A549 (cell line): Measurements from ENCODE around the gene DENND6B.

Experiments used
- CEBPB ChIP-seq, 2 experiments: fragments of >200 bp in 1 of 2; sonication (Bioruptor Twin) in 1 of 2; formaldehyde crosslinking in 1 of 2; IDR thresholded peaks; 2 replicates each; pipeline ENCODE4 v1.6.1; 2012 to 2016
- CTCF ChIP-seq: fragments of >200 bp; sonication (Bioruptor Twin); formaldehyde crosslinking; IDR thresholded peaks from 3 replicates; pipeline ENCODE4 v1.5.1; 2016
- EP300 ChIP-seq, 2 experiments: fragments of >200 bp; sonication (Bioruptor Twin); formaldehyde crosslinking; IDR thresholded peaks; 2 replicates in 1 of 2; 3 replicates in 1 of 2; pipeline ENCODE4 v1.6.1; 2016 to 2017
- ESRRA ChIP-seq: fragments of 150-350 bp; IDR thresholded peaks from 2 replicates; pipeline ENCODE4 v1.6.1; 2014; ENCODE audit warnings: mild to moderate bottlenecking, low read length, borderline replicate concordance
- HDAC2 ChIP-seq: fragments of 200-600 bp; sonication (generic); IDR thresholded peaks from 2 replicates; pipeline ENCODE4 v1.6.1; 2016
- HMGXB4 ChIP-seq: fragments of 250-450 bp; sonication (Bioruptor Pico); IDR thresholded peaks from 2 replicates; pipeline ENCODE4 v1.5.0; 2021; ENCODE audit warnings: mild to moderate bottlenecking, moderate library complexity, borderline replicate concordance
- HOXB13 ChIP-seq: fragments of 250-450 bp; sonication (Bioruptor Pico); IDR thresholded peaks from 2 replicates; pipeline ENCODE4 v1.5.0; 2020; ENCODE audit warnings: low read depth, mild to moderate bottlenecking, moderate library complexity
- JUN ChIP-seq, 2 experiments: fragments of >200 bp; sonication (Bioruptor Twin); formaldehyde crosslinking; IDR thresholded peaks; 2 replicates in 1 of 2; 3 replicates in 1 of 2; pipeline ENCODE4 v1.6.1; 2016 to 2017
- JUNB ChIP-seq: fragments of >200 bp; sonication (Bioruptor Twin); formaldehyde crosslinking; IDR thresholded peaks from 2 replicates; pipeline ENCODE4 v1.6.1; 2016
- MAFK ChIP-seq: fragments of 450-650 bp; IDR thresholded peaks from 2 replicates; pipeline ENCODE4 v1.6.1; 2014; ENCODE audit not compliant: partially characterized antibody
- POLR2A ChIP-seq: IDR thresholded peaks from 2 replicates; pipeline ENCODE4 v1.6.1; 2012; ENCODE audit warnings: mild to moderate bottlenecking, low read length
- RCOR1 ChIP-seq: fragments of 150-350 bp; IDR thresholded peaks from 2 replicates; pipeline ENCODE4 v1.6.1; 2014; ENCODE audit warnings: antibody characterized with exemption, low read length, low read depth
- REST ChIP-seq: fragments of 200-600 bp; sonication (generic); IDR thresholded peaks from 2 replicates; pipeline ENCODE4 v1.6.1; 2016; ENCODE audit warnings: antibody characterized with exemption, mild to moderate bottlenecking, moderate library complexity
- ZFP36 ChIP-seq: fragments of 450-650 bp; IDR thresholded peaks from 2 replicates; pipeline ENCODE4 v1.6.1; 2014; ENCODE audit warnings: borderline replicate concordance; ENCODE audit not compliant: partially characterized antibody

GRCh38 chr22:50278461-50278860 is 48.4 kb downstream of the DENND6B start:
- no peak for TF ChIP-seq CTCF
- no peak for TF ChIP-seq POLR2A
- no peak for TF ChIP-seq EP300 (IDR thresholded peaks at IDR 0.05)
- TF ChIP-seq CEBPB (IDR thresholded peaks at IDR 0.05): no peak
- TF ChIP-seq HOXB13 (CRISPR knock-in tag): no peak
- TF ChIP-seq HDAC2: no peak
- no peak for TF ChIP-seq JUN (IDR thresholded peaks at IDR 0.05)
- no peak for TF ChIP-seq REST
- TF ChIP-seq MAFK: no peak
- no peak for TF ChIP-seq ESRRA
- no peak for TF ChIP-seq RCOR1
- TF ChIP-seq HMGXB4: no peak
- TF ChIP-seq JUNB: no peak
- TF ChIP-seq ZFP36: no peak
